Left kidney (tissue), 2 donors: ENCODE results near the gene ACTL7B. TPM values are rescaled to one million over a fixed set of nuclear protein-coding genes. Genes with fewer than 3 reads are reported as not detected.
"Not testable (repeated sequence)": the region's sequence is repeated elsewhere in the genome, so short reads cannot be mapped to it uniquely, and the experiment has no call there.

Experiments used
- DNase-seq: peaks from one replicate; pipeline ENCODE4 v3.0.0-alpha.2; 2013
- polyA plus RNA-seq: library from polyadenylated mRNA; unstranded; fragments of 120-200 nt; gene quantifications from one replicate; pipeline ENCODE4 v1.2.1, GENCODE V29; 2013; ENCODE audit not compliant: insufficient read length

ACTL7B gene
- polyA plus RNA-seq, 1 donor, result not detected

- DNase-seq, result no peak
These were observed 11.4 kb downstream of the ACTL7B start for GRCh38 chr9:108844391-108844790.

- no peak for DNase-seq
These were observed 13.0 kb downstream of the ACTL7B start for GRCh38 chr9:108842610-108843295.

GRCh38 chr9:108839561-108839960 lies 16.2 kb downstream of the ACTL7B start:
- DNase-seq, result not testable (repeated sequence)

- DNase-seq, result no peak
These were observed 17.8 kb downstream of the ACTL7B start for GRCh38 chr9:108838017-108838416.

DNA sequence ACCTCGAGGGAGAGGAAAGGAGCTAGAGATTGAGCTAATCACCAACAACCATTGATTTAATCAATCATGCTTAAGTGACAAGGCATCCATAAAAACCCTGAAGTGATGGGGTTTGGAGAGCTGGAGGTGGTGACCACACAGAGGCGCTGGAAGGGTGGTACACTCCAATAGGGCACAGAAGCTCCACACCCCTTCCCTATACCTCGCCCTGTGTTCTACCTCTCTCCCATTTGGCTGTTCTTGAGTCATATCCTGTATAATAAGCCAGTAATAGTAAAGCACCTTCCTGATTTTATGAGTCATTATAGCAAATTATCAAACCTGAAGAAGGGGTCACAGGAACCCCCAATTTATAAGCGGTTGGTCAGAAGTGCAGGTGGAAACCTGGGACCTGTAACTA lies 18.3 kb downstream of the ACTL7B start:
- DNase-seq, result no peak

GRCh38 chr9:108836781-108837180 lies 19.0 kb downstream of the ACTL7B start:
- no peak for DNase-seq

DNA sequence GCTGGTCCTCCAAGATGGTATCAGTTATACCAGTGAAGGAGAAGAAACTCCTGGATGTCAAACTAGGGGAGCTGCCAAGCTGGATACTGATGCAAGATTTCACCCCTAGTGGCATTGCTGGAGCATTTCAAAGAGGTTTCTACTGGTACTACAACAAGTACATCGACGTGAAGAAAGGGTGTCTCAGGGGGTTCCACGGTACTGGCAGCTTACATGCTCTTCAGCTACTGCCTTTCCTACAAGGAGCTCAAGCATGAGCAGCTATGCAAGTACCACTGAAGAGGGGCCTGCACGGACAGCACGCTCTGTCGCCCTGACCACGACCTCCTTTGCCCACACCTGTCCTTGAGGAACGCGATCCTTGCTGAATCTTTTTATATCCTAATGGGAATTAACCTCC lies 19.5 kb downstream of the ACTL7B start:
- DNase-seq, result no peak

DNA sequence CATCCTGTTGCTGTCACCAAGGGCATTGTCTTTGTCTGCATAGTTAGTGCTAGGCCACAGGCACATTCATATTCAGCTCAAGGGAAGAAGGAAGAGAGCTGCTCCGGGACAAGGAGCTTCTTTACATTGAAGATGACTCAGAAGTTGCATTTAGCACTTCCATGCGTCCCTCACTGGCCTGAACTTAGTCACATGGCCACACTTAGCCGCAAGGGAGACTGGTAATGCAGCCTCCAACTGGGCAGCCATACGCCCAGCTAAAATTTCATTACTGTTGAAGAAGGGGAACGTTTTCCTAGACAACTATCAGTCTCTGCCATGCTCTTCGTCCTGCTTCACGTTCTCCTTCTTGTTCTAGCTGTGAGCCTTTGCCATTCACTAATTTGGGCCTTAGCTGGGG lies 20.0 kb downstream of the ACTL7B start:
- DNase-seq, result no peak

DNA sequence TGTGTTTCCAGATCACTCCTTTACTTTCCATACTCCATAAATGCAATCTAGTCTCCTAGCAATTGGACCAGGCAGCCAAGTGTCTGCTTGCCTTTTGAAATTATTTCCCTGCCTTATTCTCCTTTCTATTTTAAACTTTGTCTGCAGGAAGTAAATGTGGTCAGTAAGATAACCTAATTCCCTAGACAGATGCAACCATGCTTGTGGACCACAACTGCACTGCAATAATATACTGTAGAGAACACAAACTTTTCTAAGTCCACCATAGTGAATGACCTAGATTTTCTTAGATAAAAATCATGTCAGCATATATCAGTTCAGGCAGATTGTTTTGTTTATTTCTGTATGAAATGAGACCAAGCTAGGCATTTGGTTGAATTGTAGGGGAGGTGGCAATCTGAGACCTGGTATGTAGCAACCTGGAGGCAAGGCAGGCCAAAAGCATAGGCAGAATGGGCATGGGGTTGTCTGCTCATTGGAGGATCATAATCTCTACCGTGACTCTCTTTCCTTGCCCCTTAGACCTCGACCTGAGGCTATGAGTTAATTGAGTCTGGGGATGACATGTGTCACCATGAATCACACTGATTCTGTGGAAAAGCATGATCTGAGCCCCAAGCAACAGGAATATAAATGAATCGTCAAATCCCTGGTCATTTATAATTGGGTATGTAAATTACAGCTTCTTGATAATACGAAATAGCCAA lies 20.7 kb downstream of the ACTL7B start:
- no peak for DNase-seq

- DNase-seq, result no peak
These were observed 23.6 kb downstream of the ACTL7B start for GRCh38 chr9:108832179-108832500.

GRCh38 chr9:108831496-108832178 lies 24.1 kb downstream of the ACTL7B start:
- DNase-seq, result no peak

- no peak for DNase-seq
These were observed 25.5 kb downstream of the ACTL7B start for GRCh38 chr9:108830272-108830671.

- DNase-seq, result no peak
These were observed 32.0 kb downstream of the ACTL7B start for GRCh38 chr9:108823829-108824228.

GRCh38 chr9:108816037-108816436 lies 39.7 kb downstream of the ACTL7B start:
- DNase-seq, result no peak

DNA sequence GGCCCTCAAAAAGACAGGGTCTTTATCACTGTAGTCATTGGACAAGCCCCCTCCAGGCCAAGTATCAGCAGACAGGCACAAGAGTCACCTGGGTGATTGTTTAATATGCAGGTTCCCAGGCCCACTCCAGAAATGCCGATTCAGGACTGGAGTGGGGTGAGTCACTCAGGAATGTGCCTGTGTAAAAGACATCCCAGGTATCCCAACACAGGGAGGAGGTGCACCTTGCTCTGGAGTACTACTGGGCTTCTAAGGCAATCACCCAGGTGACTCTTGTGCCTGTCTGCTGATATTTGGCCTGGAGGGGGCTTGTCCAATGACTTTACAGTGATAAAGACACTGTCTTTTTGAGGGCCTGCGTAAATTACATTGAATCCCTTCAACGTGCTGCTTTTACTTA lies 40.6 kb downstream of the ACTL7B start:
- no peak for DNase-seq

GRCh38 chr9:108813951-108814601 lies 41.7 kb downstream of the ACTL7B start:
- no peak for DNase-seq

DNA sequence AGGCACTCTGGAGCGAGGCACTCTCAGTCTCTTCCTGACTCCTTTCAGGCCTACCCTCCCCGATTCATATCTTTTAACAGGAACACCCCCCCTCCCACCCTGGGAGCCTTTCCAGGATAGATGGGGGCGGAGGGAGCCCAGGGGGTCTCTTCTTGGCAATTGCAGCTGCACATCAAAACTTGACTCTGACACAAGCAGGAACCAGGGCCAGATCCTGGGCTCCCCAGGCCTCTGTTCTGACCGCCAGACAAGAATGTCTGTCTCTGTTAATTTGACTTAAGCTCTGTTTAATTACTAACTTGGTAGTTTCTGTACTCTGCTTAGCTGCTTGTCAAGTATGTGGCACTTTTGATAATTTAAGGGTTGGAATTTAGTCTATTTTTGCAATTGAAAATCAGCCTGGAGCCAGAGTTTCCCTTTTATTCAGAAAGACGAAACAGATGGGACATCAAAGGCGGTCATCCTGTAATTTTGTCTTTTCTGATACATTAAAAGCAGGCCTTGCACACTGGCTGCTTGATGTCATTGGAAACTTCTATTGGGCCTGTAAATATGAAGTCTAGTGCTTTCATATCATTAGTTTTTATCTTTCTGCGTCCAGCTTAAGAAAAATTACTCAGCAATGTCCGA lies 43.3 kb downstream of the ACTL7B start:
- no peak for DNase-seq

DNA sequence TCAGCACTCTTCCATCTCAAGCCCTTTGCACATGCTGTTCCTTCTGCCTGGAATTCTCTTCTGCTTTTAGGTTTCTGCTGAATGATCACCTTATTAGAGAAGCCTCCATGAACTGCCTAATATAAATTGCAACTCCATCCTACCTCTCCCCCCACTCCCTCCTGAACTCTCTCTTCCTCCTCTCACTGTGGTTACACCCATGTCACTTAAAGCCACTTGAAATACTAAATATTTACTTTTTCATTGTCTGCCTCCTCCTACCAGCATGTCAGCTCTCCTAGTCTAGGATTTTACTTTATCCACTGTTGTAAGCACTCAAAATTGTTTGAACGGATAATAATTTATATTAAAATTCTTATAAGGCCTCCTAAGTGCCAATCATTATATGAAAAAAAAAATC lies 43.8 kb downstream of the ACTL7B start:
- no peak for DNase-seq

DNA sequence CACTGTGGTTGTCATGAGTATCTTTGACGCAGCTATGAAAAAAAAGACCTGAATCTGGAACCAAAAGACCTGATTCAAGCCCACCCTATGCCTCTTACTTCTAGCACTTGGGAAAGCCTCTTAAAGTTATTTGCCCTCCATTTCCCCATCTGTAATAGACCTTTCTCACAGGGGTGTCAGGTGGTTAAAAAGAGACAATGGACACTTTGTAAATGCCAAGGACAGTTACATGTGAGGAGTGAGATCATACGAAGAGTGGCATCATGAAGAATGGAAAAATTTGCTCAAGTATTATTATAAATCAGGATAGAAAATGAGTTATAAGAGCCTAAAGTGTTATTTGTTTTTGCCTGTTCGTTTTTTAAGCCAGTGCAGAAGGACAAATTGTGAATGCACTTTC lies 46.5 kb downstream of the ACTL7B start:
- DNase-seq, result no peak
